H1 (cell line): ENCODE data around the gene FOXC2. TPM values are rescaled to one million over a fixed set of nuclear protein-coding genes. Genes with fewer than 3 reads are reported as not detected.

ENCODE experiments used
- CTCF ChIA-PET: fragments of 300-600 bp; sonication (Branson Sonifier 250); formaldehyde crosslinking; loops from one replicate; lab custom pipeline; 2021; ENCODE audit not compliant: partially characterized antibody; lab: Charles Lee
- POLR2A ChIA-PET: fragments of 300-600 bp; sonication (Branson Sonifier 250); formaldehyde crosslinking; loops from one replicate; lab custom pipeline; 2021; ENCODE audit warnings: inconsistent platforms; ENCODE audit not compliant: partially characterized antibody; lab: Charles Lee
- DNase-seq, 2 experiments: peaks; one replicate each; pipeline versions ENCODE4 v3.0.0 to v3.0.0-alpha.2; 2010 to 2022; ENCODE audit warnings: low spot score in 2 of 2, low read depth in 1 of 2, mixed read lengths in 1 of 2
- FAIRE-seq: peaks from 2 replicates; lab custom pipeline; 2011; peaks lifted over from hg19 to GRCh38; lab: Jason Lieb, UNC
- H2AFZ ChIP-seq: 2 replicates; pipeline ENCODE4 v1.8.1; 2012; ENCODE audit warnings: low read length, inconsistent platforms
- H2AK5ac ChIP-seq: 2 replicates; pipeline ENCODE4 v1.6.1; 2013; ENCODE audit warnings: low read depth, low read length
- H2BK120ac ChIP-seq: replicated peaks from 2 replicates; pipeline ENCODE3; 2013; ENCODE audit warnings: low read depth, low read length, inconsistent platforms
- H2BK12ac ChIP-seq: 2 replicates; pipeline ENCODE4 v1.6.1; 2013; ENCODE audit warnings: low read depth, low read length
- H2BK15ac ChIP-seq: 2 replicates; pipeline ENCODE4 v1.6.1; 2013; ENCODE audit warnings: low read length
- H2BK20ac ChIP-seq: 2 replicates; pipeline ENCODE4 v1.6.1; 2013; ENCODE audit warnings: low read length
- H2BK5ac ChIP-seq: 2 replicates; pipeline ENCODE4 v1.6.1; 2013; ENCODE audit warnings: low read depth, low read length
- H3K14ac ChIP-seq: 2 replicates; pipeline ENCODE4 v1.6.1; 2013; ENCODE audit warnings: inconsistent platforms; ENCODE audit not compliant: insufficient read length
- H3K18ac ChIP-seq: 2 replicates; pipeline ENCODE4 v1.6.1; 2013; ENCODE audit warnings: low read length; ENCODE audit errors: extremely low read depth
- H3K23ac ChIP-seq: 2 replicates; pipeline ENCODE4 v1.6.1; 2013; ENCODE audit warnings: inconsistent platforms; ENCODE audit not compliant: insufficient read length
- H3K23me2 ChIP-seq: 2 replicates; pipeline ENCODE4 v1.6.1; 2013; ENCODE audit warnings: low read depth, low read length
- H3K27ac ChIP-seq: 2 replicates; pipeline ENCODE4 v1.6.1; 2011; ENCODE audit warnings: low read depth, low read length, inconsistent platforms
- H3K27me3 ChIP-seq, 4 experiments: replicated peaks in 1 of 4; 1 replicate in 1 of 4; 2 replicates in 3 of 4; pipeline versions ENCODE4 v1.6.1 to v1.8.1; 2011 to 2013; ENCODE audit warnings: low read length in 3 of 4, mild to moderate bottlenecking in 3 of 4, inconsistent platforms in 2 of 4, mixed read lengths in 2 of 4, moderate library complexity in 1 of 4; ENCODE audit not compliant: control insufficient read depth in 3 of 4, insufficient read depth in 3 of 4; ENCODE audit errors: extremely low read depth in 1 of 4
- H3K36me3 ChIP-seq, 4 experiments: 2 replicates each; pipeline versions ENCODE4 v1.6.1 to v1.8.1; 2011 to 2013; ENCODE audit warnings: mild to moderate bottlenecking in 4 of 4, low read length in 3 of 4, moderate library complexity in 2 of 4, control low read depth in 1 of 4, inconsistent platforms in 1 of 4; ENCODE audit not compliant: insufficient read depth in 4 of 4, control insufficient read depth in 2 of 4
- H3K4ac ChIP-seq: replicated peaks from 2 replicates; pipeline ENCODE3; 2013; ENCODE audit warnings: low read length, low read depth, mixed read lengths, inconsistent platforms; ENCODE audit not compliant: insufficient read length
- H3K4me1 ChIP-seq, 4 experiments: replicated peaks in 1 of 4; 1 replicate in 1 of 4; 2 replicates in 3 of 4; pipeline versions ENCODE4 v1.6.1 to v1.8.1; 2011 to 2013; ENCODE audit warnings: low read length in 3 of 4, inconsistent platforms in 2 of 4, mixed read lengths in 1 of 4; ENCODE audit not compliant: insufficient read depth in 4 of 4, control insufficient read depth in 3 of 4
- H3K4me2 ChIP-seq, 2 experiments: 2 replicates each; pipeline versions ENCODE4 v1.6.1 to v1.8.1; 2011 to 2013; ENCODE audit warnings: low read depth in 2 of 2, low read length in 2 of 2, control low read depth in 1 of 2, inconsistent platforms in 1 of 2, mild to moderate bottlenecking in 1 of 2; ENCODE audit not compliant: insufficient read depth in 1 of 2
- H3K4me3 ChIP-seq, 4 experiments: fragments of 200-600, 300-600 bp in 1 of 4; sonication (generic), shearing (Covaris generic), sonication (Bioruptor Twin) in 1 of 4; 2 replicates each; pipeline versions ENCODE4 v1.5.1 to v1.8.1; 2011 to 2016; ENCODE audit warnings: low read length in 4 of 4, low read depth in 3 of 4, control low read depth in 2 of 4, inconsistent platforms in 2 of 4, mild to moderate bottlenecking in 2 of 4, mixed read lengths in 1 of 4, moderate library complexity in 1 of 4; ENCODE audit not compliant: insufficient read depth in 2 of 4; ENCODE audit errors: extremely low read depth in 1 of 4
- H3K56ac ChIP-seq: replicated peaks from 2 replicates; pipeline ENCODE3; 2013; ENCODE audit warnings: low read depth, mild to moderate bottlenecking, mixed read lengths, low read length, inconsistent platforms; ENCODE audit not compliant: insufficient read length
- H3K79me1 ChIP-seq: 2 replicates; pipeline ENCODE4 v1.6.1; 2013; ENCODE audit warnings: low read depth, low read length, control low read depth
- H3K79me2 ChIP-seq, 2 experiments: 2 replicates each; pipeline versions ENCODE4 v1.6.1 to v1.8.1; 2012 to 2013; ENCODE audit warnings: low read length in 2 of 2, mild to moderate bottlenecking in 2 of 2, inconsistent platforms in 1 of 2; ENCODE audit not compliant: insufficient read depth in 2 of 2, control insufficient read depth in 1 of 2
- H3K9ac ChIP-seq, 4 experiments: replicated peaks in 1 of 4; 1 replicate in 1 of 4; 2 replicates in 3 of 4; pipeline versions ENCODE4 v1.6.1 to v1.8.1; 2011 to 2013; ENCODE audit warnings: low read depth in 3 of 4, low read length in 3 of 4, control low read depth in 2 of 4, mild to moderate bottlenecking in 2 of 4, moderate library complexity in 2 of 4, inconsistent platforms in 1 of 4; ENCODE audit errors: extremely low read depth in 1 of 4
- H3K9me3 ChIP-seq, 2 experiments: 2 replicates each; pipeline versions ENCODE4 v1.6.1 to v1.8.1; 2012 to 2013; ENCODE audit warnings: mild to moderate bottlenecking in 2 of 2, moderate library complexity in 2 of 2, control low read depth in 1 of 2, inconsistent platforms in 1 of 2, low read depth in 1 of 2, low read length in 1 of 2, mixed read lengths in 1 of 2; ENCODE audit not compliant: insufficient read depth in 2 of 2
- H4K20me1 ChIP-seq, 2 experiments: replicated peaks in 1 of 2; 2 replicates each; pipeline versions ENCODE3 to v1.8.1; 2011 to 2013; ENCODE audit warnings: inconsistent platforms in 2 of 2, low read length in 2 of 2, mild to moderate bottlenecking in 1 of 2; ENCODE audit not compliant: insufficient read depth in 2 of 2, control insufficient read depth in 1 of 2
- H4K5ac ChIP-seq: 2 replicates; pipeline ENCODE4 v1.6.1; 2013; ENCODE audit warnings: low read length, low read depth, mixed read lengths, inconsistent platforms; ENCODE audit not compliant: insufficient read length
- H4K8ac ChIP-seq: 2 replicates; pipeline ENCODE4 v1.8.0; 2013; ENCODE audit warnings: mild to moderate bottlenecking, moderate library complexity, low read length, inconsistent platforms; ENCODE audit not compliant: insufficient read depth; ENCODE audit errors: extremely low read depth
- H4K91ac ChIP-seq: replicated peaks from 2 replicates; pipeline ENCODE3; 2013; ENCODE audit warnings: low read length, mixed read lengths, inconsistent platforms; ENCODE audit not compliant: insufficient read length
- ASH2L ChIP-seq: fragments of 200-600, 300-600 bp; sonication (generic); IDR thresholded peaks from one replicate; pipeline ENCODE4 v1.7.1; 2017; ENCODE audit warnings: low read length
- CHD2 ChIP-seq: IDR thresholded peaks from 2 replicates; pipeline ENCODE4 v1.6.1; 2012; ENCODE audit warnings: low read length, improper control_type of control experiment
- CTBP2 ChIP-seq: IDR thresholded peaks from 2 replicates; pipeline ENCODE4 v1.7.0; 2011; ENCODE audit warnings: borderline replicate concordance, mild to moderate bottlenecking, moderate library complexity, mixed read lengths, low read length; ENCODE audit not compliant: insufficient read depth, insufficient read length
- E2F6 ChIP-seq: IDR thresholded peaks from 2 replicates; pipeline ENCODE4 v1.6.1; 2012; ENCODE audit warnings: inconsistent platforms
- GABPA ChIP-seq: IDR thresholded peaks from 2 replicates; pipeline ENCODE4 v1.6.1; 2011; ENCODE audit warnings: mild to moderate bottlenecking, low read length, moderate library complexity, borderline replicate concordance; ENCODE audit not compliant: insufficient read depth
- JUN ChIP-seq: IDR thresholded peaks from 2 replicates; pipeline ENCODE4 v1.6.1; 2011; ENCODE audit warnings: low read depth, mild to moderate bottlenecking, improper control_type of control experiment, low read length
- KDM5A ChIP-seq: fragments of 200-600 bp; IDR thresholded peaks from 2 replicates; pipeline ENCODE4 v1.7.1; 2012; ENCODE audit warnings: mild to moderate bottlenecking, low read length, inconsistent platforms, mixed read lengths
- NRF1 ChIP-seq: IDR thresholded peaks from 2 replicates; pipeline ENCODE4 v1.6.1; 2011; ENCODE audit warnings: mild to moderate bottlenecking, low read depth, low read length, improper control_type of control experiment
- SAP30 ChIP-seq: fragments of 300-600 bp; sonication (generic); IDR thresholded peaks from 2 replicates; pipeline ENCODE4 v1.7.1; 2012; ENCODE audit warnings: low read length, moderate library complexity, mild to moderate bottlenecking, inconsistent platforms; ENCODE audit not compliant: insufficient read depth, insufficient replicate concordance
- SIX5 ChIP-seq: IDR thresholded peaks from 2 replicates; pipeline ENCODE4 v1.6.1; 2011; ENCODE audit warnings: mild to moderate bottlenecking, low read depth, low read length
- TEAD4 ChIP-seq: IDR thresholded peaks from 2 replicates; pipeline ENCODE4 v1.6.1; 2012; ENCODE audit warnings: low read depth, low read length, inconsistent platforms, mixed read lengths
- YY1 ChIP-seq: IDR thresholded peaks from 2 replicates; pipeline ENCODE4 v1.6.1; 2011; ENCODE audit warnings: low read depth, mild to moderate bottlenecking, low read length
- WGBS, 2 experiments: shearing (Covaris generic) in 1 of 2; methylation state at CpG; one replicate each; pipeline versions ENCODE4 v1.1.6 to v1.1.7; 2013 to 2015; ENCODE audit warnings: low lambda C conversion rate in 2 of 2, mixed read lengths in 2 of 2, inconsistent platforms in 1 of 2, low coverage in 1 of 2, missing lambda C conversion rate in 1 of 2; ENCODE audit not compliant: insufficient replicate concordance in 2 of 2, insufficient coverage in 1 of 2, insufficient read length in 1 of 2; ENCODE audit errors: extremely low coverage in 1 of 2, missing lambda C conversion rate in 1 of 2; 5-methylcytosine and 5-hydroxymethylcytosine counted together
- polyA plus RNA-seq, 7 experiments: library from polyadenylated mRNA; depleted of rRNA in 3 of 7; stranded (reverse) in 5 of 7; unstranded in 2 of 7; fragments of >200 nt in 5 of 7; fragments of 200-250 nt in 2 of 7; gene quantifications; 1 replicate in 5 of 7; 2 replicates in 1 of 7; 4 replicates in 1 of 7; pipeline versions ENCODE4 v1.2.1 to v1.2.3, GENCODE V29; 2011 to 2013; ENCODE audit warnings: missing spikeins in 2 of 7, mixed read lengths in 2 of 7
- total RNA-seq: library from RNA; stranded (reverse); fragmentation: NEBNext Ultra II Directional; extraction: Animal tissue kit (Norgen Biotek cat#: 25700); gene quantifications from 2 replicates; pipeline ENCODE4 v1.2.1, GENCODE V29; 2021

Gene FOXC2
- total and polyA plus RNA-seq, 2 of the 8 experiments (the other 6 are each of a cell fraction or from before 2014, with no cell fraction given): 0.09 TPM; not detected in 1

- H3K9ac ChIP-seq: no peak overlapping the region
- H3K23ac ChIP-seq: no peak overlapping the region
- H3K4ac ChIP-seq: no peak overlapping the region
- no peak overlapping the region for H2AFZ ChIP-seq
- no peaks in the 10 kb centered on the region for H3K79me1 ChIP-seq
- 4% methylated on average over 12 of the region's 12 CpGs; no CpG with 5 or more reads in 1 of the 2 experiments for WGBS, 2 experiments
- no peak overlapping the region for H2BK20ac ChIP-seq
- peaks cover 0 to 10% (median 0%) of the 10 kb centered on the region in 4 experiments; a peak in 1 of 8 replicates for H3K36me3 ChIP-seq
- no peak overlapping the region for H4K91ac ChIP-seq
- H2AK5ac ChIP-seq: 0 out of 2 replicates have a peak overlapping the region, but pooled peaks have one; percentile 71
- no peaks in the 10 kb centered on the region for H3K79me2 ChIP-seq
- no peak overlapping the region for H3K14ac ChIP-seq
- H3K27ac ChIP-seq: no peak overlapping the region
- peak overlapping the region; percentile 18 to 66 (median 34); a peak in 3 of 8 replicates for H3K4me3 ChIP-seq
- H4K20me1 ChIP-seq: peaks cover 11 to 15% of the 10 kb centered on the region in 2 experiments
- H4K5ac ChIP-seq: no peak overlapping the region
- H2BK15ac ChIP-seq: no peak overlapping the region
- no peak overlapping the region for H2BK5ac ChIP-seq
- no peak overlapping the region for H3K18ac ChIP-seq
- peaks cover 82 to 100% (median 92%) of the 10 kb centered on the region in 4 experiments for H3K27me3 ChIP-seq
- ChIA-PET CTCF (interaction anchor here (1.0 to 3.5 kb wide), 4 partner anchors 14 to 188 kb away, joined by 3 to 13 read pairs (median 4); no protein-coding TSS in a partner anchor), POLR2A (no interaction called here)
- peak overlapping the region; percentile 53; the same call in 1 of the 2 replicates for H2BK12ac ChIP-seq
- no peaks in the 10 kb centered on the region for H3K9me3 ChIP-seq
- H4K8ac ChIP-seq: no peak overlapping the region
- peaks cover 11% of the 10 kb centered on the region; the same call in 1 of the 2 replicates for H3K23me2 ChIP-seq
- DNase-seq: no peak
- no peak for FAIRE-seq
- H3K4me2 ChIP-seq: peak overlapping the region; percentile 83 to 95
- peaks cover 8 to 49% (median 27%) of the 10 kb centered on the region in 4 experiments for H3K4me1 ChIP-seq
- no peak overlapping the region for H2BK120ac ChIP-seq
- no peak overlapping the region for H3K56ac ChIP-seq
- no peak for TF ChIP-seq YY1
- peak; percentile 19 for TF ChIP-seq ASH2L
- no peak for TF ChIP-seq JUN
- no peak for TF ChIP-seq CHD2
- TF ChIP-seq TEAD4: no peak
- TF ChIP-seq KDM5A: no peak
- TF ChIP-seq GABPA: no peak
- TF ChIP-seq SIX5: no peak
- TF ChIP-seq E2F6: peak; percentile 9; the same call in 1 of the 2 replicates
- no peak for TF ChIP-seq SAP30
- peak; percentile 91 for TF ChIP-seq CTBP2
- TF ChIP-seq NRF1: no peak
These were observed 10.8 kb downstream of the FOXC2 start for GRCh38 chr16:86577314-86577971.
